Stimulated activated CD8-positive, alpha-beta memory T cell treated with anti-CD3 and anti-CD28 coated beads, Interleukin-4, amount 100 ng/mL, for 4 hours (primary cell): ENCODE measurements around the gene TRPC4AP.

Experiments used
- DNase-seq, 2 donors: peaks; one replicate each; pipeline ENCODE4 v3.0.0-alpha.2; 2020; ENCODE audit warnings: low read depth in 2 of 2, low spot score in 1 of 2

The TRPC4AP gene

GRCh38 chr20:35003211-35004031 lies 89.2 kb downstream of the TRPC4AP start:
- no peak for DNase-seq

GRCh38 chr20:35002426-35003210 lies 90.0 kb downstream of the TRPC4AP start:
- no peak for DNase-seq

GRCh38 chr20:35001596-35002362 lies 90.8 kb downstream of the TRPC4AP start:
- no peak for DNase-seq

DNA sequence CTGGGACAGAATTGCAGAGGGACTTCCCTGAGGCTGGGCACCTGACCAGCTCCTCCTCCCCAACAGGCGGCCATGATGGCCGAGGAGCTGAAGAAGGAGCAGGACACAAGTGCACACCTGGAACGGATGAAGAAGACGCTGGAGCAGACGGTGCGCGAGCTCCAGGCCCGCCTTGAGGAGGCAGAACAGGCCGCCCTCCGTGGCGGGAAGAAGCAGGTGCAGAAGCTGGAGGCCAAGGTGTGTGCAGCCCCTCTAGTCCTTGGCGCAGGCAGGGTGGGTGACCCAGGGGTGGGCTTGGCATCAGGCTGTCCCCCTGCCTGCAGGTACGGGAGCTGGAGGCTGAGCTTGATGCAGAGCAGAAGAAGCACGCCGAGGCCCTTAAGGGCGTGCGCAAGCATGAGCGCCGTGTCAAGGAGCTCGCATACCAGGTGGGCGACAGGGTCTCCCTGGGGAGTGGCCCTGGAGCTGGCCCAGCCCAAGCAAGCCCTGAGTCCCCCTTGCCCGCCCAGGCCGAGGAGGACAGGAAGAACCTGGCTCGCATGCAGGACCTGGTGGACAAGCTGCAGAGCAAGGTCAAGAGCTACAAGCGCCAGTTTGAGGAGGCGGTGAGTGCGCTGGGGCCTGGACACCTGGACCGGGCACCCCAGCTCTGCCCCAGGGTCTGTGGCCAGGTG lies 91.5 kb downstream of the TRPC4AP start:
- no peak for DNase-seq

- DNase-seq = no peak
Measured at GRCh38 chr20:35000311-35000921, 92.2 kb downstream of the TRPC4AP start.

GRCh38 chr20:34999782-35000181 lies 92.8 kb downstream of the TRPC4AP start:
- DNase-seq = no peak

- DNase-seq = no peak
Measured at GRCh38 chr20:34999021-34999451, 93.6 kb downstream of the TRPC4AP start.

DNA sequence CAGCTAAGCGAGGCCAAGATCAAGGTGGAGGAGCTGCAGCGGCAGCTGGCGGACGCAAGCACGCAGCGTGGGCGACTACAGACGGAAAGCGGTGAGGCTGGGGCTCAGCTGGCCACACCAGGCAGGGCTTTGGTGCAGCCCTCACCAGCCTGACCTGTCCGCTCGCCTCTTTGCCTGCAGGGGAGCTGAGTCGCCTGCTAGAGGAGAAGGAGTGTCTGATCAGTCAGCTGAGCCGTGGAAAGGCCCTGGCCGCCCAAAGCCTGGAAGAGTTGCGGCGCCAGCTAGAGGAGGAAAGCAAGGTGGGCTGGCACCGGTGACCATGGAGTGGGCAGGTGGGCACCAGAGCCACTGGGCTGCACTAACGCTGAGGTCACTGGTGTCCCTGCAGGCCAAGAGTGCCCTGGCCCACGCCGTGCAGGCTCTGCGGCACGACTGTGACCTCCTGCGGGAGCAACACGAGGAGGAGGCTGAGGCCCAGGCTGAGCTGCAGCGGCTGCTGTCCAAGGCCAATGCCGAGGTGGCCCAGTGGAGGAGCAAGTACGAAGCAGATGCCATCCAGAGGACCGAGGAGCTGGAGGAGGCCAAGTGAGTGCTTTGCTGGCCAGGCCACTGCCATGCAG lies 94.2 kb downstream of the TRPC4AP start:
- DNase-seq = no peak

DNA sequence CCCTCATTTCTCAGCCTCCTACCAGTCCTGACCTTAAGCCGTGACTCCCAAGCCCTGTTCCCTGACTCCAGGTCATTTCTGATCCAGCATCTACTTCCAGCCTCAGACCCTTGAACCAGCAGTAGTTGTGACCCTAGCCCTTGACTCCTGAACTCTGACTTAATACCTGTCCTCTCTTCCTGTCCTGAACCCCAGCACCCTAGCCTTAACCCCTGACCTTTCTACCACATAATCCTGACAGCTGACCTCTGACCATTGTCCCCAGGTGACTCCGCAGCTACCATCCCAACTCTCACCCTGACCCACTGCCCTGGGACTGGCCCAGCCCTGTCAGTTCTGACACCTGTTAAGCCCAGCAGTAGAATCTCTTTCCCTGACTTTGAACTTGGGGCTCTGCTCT lies 94.8 kb downstream of the TRPC4AP start:
- no peak for DNase-seq

DNA sequence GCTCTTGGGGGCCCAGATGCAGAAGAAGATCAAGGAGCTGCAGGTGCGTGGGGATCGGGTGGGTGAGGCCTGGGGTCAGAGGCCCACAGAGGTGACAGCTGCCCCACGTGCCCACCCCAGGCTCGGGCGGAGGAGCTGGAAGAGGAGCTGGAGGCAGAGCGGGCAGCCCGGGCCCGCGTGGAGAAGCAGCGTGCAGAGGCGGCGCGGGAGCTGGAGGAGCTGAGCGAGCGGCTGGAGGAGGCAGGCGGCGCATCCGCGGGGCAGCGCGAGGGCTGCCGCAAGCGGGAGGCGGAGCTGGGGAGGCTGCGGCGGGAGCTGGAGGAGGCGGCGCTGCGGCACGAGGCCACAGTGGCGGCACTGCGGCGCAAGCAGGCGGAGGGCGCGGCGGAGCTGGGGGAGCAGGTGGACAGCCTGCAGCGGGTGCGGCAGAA lies 95.5 kb downstream of the TRPC4AP start:
- no peak for DNase-seq

DNA sequence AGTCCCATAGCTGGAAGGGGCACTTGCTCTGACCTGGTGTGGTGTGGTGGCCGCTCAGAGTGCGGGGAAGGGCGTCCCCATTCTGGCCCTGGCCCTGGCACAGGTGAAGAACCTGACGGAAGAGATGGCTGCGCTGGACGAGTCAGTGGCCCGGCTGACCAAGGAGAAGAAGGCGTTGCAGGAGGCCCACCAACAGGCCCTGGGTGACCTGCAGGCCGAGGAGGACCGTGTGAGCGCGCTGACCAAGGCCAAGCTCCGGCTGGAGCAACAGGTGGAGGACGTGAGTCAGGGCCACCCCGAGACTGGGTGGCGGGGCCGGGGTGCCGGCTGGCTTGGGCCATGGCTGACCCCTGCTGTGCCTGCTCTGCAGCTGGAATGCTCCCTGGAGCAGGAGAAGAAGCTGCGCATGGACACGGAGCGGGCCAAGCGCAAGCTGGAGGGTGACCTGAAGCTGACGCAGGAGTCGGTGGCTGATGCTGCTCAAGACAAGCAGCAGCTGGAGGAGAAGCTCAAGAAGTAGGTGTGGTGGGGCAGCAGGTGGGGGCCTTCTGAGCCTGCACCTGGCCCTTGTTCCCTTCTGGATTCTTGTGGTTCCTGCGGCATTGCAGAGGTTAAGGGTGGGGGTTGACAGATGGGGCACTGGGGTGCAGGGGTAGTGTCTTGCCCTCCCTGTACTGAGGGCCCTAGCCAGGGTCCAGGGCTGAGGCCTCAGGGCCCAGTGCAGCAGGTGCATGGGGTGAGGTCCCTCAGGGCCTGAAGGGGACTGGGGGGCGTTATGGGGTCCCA lies 96.2 kb downstream of the TRPC4AP start:
- no peak for DNase-seq

DNA sequence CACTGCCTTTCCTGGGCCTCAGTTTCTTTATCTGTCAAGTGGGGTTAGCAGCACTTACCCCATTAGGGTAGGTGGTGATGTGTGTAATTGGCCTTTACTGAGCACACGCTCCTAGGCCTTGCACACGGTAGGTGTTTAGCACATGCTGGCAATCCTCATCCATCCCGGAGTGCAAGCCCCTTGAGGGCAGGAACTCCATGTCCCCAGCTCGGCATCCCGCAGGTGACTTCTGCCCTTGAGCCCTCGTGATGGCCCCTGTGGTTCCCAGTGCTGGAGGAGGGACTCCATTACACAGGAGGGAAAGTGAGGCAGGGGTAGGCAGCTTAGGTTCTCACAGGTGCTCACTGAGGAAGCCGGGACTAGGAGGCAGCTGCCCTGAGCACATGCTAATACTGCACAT lies 96.9 kb downstream of the TRPC4AP start:
- no peak for DNase-seq

- DNase-seq = no peak
Measured at GRCh38 chr20:34995192-34995591, 97.4 kb downstream of the TRPC4AP start.

DNA sequence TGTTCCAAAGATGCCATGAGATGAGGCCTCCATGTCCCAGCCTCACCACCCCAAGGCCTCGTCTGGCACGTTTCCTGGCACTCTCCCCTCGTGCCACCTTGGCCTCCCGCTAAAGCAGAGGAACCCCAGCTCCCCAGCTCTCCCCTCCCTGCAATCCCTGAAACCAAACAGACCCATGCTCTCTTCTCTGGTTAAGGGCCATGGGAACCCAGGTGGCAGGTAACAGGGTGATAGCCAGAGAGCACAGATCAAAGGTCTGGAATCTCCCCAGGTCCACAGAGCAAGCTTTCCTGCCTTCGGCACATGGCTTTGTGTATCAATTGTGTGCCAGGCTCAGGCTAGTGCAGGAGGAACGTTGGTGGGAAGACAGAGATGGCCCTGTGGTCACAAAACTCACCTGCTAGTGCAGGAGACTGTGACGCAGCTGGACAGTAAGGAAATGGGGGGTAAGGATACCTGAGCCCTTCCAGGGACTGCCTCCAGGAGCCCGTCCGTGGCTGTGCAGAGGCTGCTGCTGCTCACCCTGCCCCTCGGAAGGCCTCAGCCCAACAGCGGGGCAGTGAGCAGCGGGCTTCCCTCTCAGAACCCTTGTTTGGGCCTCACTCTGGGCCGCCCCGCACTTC lies 98.0 kb downstream of the TRPC4AP start:
- no peak for DNase-seq

GRCh38 chr20:34993941-34994508 lies 98.6 kb downstream of the TRPC4AP start:
- DNase-seq = no peak

GRCh38 chr20:34992751-34993417 lies 99.7 kb downstream of the TRPC4AP start:
- DNase-seq = no peak

- no peak for DNase-seq
Measured at GRCh38 chr20:34990661-34991214, 101.9 kb downstream of the TRPC4AP start.

DNA sequence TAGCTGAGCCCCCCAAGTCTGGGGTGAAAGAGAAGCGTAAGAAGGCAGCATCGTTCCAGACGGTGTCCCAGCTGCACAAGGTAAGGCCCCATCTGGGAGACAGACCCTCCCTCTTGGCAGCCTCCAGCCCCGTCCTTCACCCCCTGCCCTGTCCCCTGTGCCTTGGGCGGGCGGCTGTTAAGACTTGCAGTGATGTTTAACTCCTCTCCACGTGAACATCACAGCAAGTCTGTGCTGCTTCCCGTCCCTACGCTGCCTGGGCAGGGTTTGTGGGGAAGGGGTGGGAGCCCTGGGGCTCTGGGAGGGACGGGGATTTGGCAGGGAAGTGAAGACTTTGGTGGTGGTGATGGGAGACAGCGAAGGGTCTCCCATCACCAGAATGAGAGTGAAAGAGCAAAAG lies 102.4 kb downstream of the TRPC4AP start:
- DNase-seq = no peak
